Thyroid gland (tissue), 4 donors: ENCODE data around the gene CPT1A. TPM values are rescaled to one million over a fixed set of nuclear protein-coding genes. Genes with fewer than 3 reads are reported as not detected.

Source experiments
- DNase-seq, 2 donors: peaks; one replicate each; pipeline ENCODE4 v3.0.0-alpha.2; 2019
- H3K27ac ChIP-seq, 3 donors: fragments of 200-600 bp; sonication (generic); 1 replicate in 2 of 3; 2 replicates in 1 of 3; pipeline ENCODE4 v1.5.1; 2016 to 2019; ENCODE audit warnings: mild to moderate bottlenecking in 1 of 3, moderate library complexity in 1 of 3
- H3K27me3 ChIP-seq: fragments of 200-600 bp; sonication (generic); one replicate; pipeline ENCODE4 v1.5.1; 2019
- H3K36me3 ChIP-seq, 2 donors: fragments of 200-600 bp; sonication (generic); one replicate each; pipeline ENCODE4 v1.5.1; 2016 to 2019
- H3K4me1 ChIP-seq, 2 donors: fragments of 200-600 bp; sonication (generic); one replicate each; pipeline ENCODE4 v1.5.1; 2017 to 2019
- H3K4me3 ChIP-seq, 3 donors: fragments of 200-600 bp; sonication (generic); replicated peaks in 1 of 3; 1 replicate in 2 of 3; 2 replicates in 1 of 3; pipeline ENCODE4 v1.5.1; 2016; ENCODE audit warnings: mild to moderate bottlenecking in 1 of 3
- H3K9me3 ChIP-seq: fragments of 200-600 bp; sonication (generic); one replicate; pipeline ENCODE4 v1.5.1; 2017
- POLR2A ChIP-seq, 2 donors: fragments of 450-650 bp; IDR thresholded peaks; one replicate each; pipeline ENCODE4 v1.6.1; 2017; ENCODE audit warnings: antibody characterized with exemption in 2 of 2, mild to moderate bottlenecking in 2 of 2, moderate library complexity in 1 of 2
- WGBS, 2 donors: methylation state at CpG; one replicate each; pipeline ENCODE4 v1.1.5; 2017; 5-methylcytosine and 5-hydroxymethylcytosine counted together
- intact Hi-C: fragments of 100-400 bp; cut with DNase I; formaldehyde crosslinking; loops from one replicate; pipeline ENCODE4 v1.15.1; 2023
- total RNA-seq, 4 donors: library from RNA; depleted of rRNA; stranded (reverse); fragments of >200 nt; gene quantifications; one replicate each; pipeline ENCODE4 v1.2.3, GENCODE V29; 2016
- TF ChIP-seq, protein P1 (sequence below), 6 experiments: fragments of 200-600 bp in 3 of 6; fragments of 450-650 bp in 3 of 6; sonication (generic) in 3 of 6; IDR thresholded peaks; one replicate each; pipeline ENCODE4 v1.5.1; 2016 to 2019; ENCODE audit warnings: antibody characterized with exemption in 6 of 6, mild to moderate bottlenecking in 2 of 6, inconsistent platforms in 1 of 6, moderate library complexity in 1 of 6

The CPT1A gene
- total RNA-seq, 4 donors from 2014 or later: 29.9 to 58.0 (median 43.8) TPM

DNA sequence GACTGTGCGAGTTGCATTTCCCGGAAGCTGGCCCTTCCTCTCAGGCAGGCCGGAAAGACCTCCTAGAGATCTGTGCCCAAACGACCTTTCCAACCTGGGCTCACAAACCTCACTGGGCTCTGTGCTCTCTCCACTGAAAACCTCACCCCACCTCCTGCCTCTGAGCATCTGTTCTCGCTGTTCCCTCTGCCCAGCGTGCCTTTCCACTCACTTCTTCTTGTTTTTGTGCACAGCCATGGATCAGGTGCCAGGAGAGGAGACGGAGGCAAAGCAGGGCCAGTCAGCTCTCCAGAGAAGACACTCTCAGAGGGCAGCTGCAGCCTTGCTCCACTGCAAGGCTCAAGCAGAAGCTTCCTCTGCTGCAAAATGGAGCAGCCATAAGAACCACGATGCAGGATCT is 10.9 kb upstream of the CPT1A start:
- TF ChIP-seq POLR2A (IDR thresholded peaks at IDR 0.05): no peak
- TF ChIP-seq, protein P1, sequence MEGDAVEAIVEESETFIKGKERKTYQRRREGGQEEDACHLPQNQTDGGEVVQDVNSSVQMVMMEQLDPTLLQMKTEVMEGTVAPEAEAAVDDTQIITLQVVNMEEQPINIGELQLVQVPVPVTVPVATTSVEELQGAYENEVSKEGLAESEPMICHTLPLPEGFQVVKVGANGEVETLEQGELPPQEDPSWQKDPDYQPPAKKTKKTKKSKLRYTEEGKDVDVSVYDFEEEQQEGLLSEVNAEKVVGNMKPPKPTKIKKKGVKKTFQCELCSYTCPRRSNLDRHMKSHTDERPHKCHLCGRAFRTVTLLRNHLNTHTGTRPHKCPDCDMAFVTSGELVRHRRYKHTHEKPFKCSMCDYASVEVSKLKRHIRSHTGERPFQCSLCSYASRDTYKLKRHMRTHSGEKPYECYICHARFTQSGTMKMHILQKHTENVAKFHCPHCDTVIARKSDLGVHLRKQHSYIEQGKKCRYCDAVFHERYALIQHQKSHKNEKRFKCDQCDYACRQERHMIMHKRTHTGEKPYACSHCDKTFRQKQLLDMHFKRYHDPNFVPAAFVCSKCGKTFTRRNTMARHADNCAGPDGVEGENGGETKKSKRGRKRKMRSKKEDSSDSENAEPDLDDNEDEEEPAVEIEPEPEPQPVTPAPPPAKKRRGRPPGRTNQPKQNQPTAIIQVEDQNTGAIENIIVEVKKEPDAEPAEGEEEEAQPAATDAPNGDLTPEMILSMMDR (IDR thresholded peaks at IDR 0.05): no peak
- no peak for DNase-seq
- no peaks in the 10 kb centered on the region for H3K27me3 ChIP-seq
- H3K9me3 ChIP-seq: no peaks in the 10 kb centered on the region
- H3K4me3 ChIP-seq: no peak overlapping the region
- intact Hi-C loops: no loop called here
- WGBS, 2 donors: 75 to 83% methylated on average over 8 of the region's 8 CpGs
- peaks cover 9 to 14% of the 10 kb centered on the region in 2 donors for H3K4me1 ChIP-seq
- H3K36me3 ChIP-seq: no peaks in the 10 kb centered on the region
- no peak overlapping the region for H3K27ac ChIP-seq

DNA sequence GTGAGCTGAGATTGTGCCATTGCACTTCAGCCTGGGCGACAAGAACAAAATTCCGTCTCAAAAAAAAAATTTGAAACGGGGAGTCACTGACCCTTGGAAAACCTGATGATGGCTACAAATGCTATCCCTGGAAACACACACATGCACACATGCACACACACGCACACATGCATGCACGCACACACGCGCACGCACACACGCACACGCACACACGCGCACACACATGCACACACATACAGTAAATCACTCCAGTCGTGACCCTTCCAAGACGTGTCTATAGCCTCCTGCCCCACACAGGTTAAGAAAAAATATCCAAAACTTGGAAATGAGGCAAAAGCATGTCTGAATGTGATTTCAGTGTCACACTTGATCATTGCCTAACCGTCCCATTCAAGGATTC is 6.7 kb upstream of the CPT1A start:
- H3K27me3 ChIP-seq: no peaks in the 10 kb centered on the region
- WGBS, 2 donors: 83 to 85% methylated on average over 15 of the region's 15 CpGs
- H3K27ac ChIP-seq: no peak overlapping the region
- H3K9me3 ChIP-seq: no peaks in the 10 kb centered on the region
- no peak overlapping the region for H3K4me3 ChIP-seq
- peaks cover 3 to 10% of the 10 kb centered on the region in 2 donors for H3K4me1 ChIP-seq
- no peak for DNase-seq
- intact Hi-C loops: no loop called here
- TF ChIP-seq, protein P1 (IDR thresholded peaks at IDR 0.05): no peak
- TF ChIP-seq POLR2A (IDR thresholded peaks at IDR 0.05): no peak
- no peaks in the 10 kb centered on the region for H3K36me3 ChIP-seq

DNA sequence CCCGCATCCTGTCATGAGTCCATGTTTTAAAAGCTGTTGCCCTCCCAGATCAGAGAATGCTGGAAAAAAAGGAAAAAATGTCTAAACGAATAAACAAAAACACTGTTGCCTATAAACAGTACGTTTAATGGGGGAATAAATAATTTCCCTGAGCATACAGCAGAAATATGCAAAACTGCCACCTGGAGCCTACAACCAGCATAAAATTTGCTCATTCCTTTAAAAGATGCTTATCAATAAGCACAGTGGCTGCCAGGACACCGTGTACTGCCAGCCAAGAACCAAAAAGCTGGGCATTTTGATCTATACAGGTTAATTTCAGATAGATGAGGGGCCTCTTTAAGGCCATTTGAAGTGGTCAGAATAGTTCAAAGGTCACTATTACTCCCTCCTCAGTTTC is 5.7 kb upstream of the CPT1A start:
- WGBS, 2 donors: 70 to 72% methylated on average over 4 of the region's 4 CpGs
- Histone ChIP-seq H3K27ac (no peak overlapping the region), H3K27me3 (no peaks in the 10 kb centered on the region), H3K36me3 (no peaks in the 10 kb centered on the region), H3K4me1 (peaks cover 8 to 20% of the 10 kb centered on the region in 2 donors), H3K4me3 (no peak overlapping the region), H3K9me3 (no peaks in the 10 kb centered on the region)
- intact Hi-C loops: no loop called here
- DNase-seq: no peak
- TF ChIP-seq, protein P1 (IDR thresholded peaks at IDR 0.05): no peak
- TF ChIP-seq POLR2A (IDR thresholded peaks at IDR 0.05): no peak

DNA sequence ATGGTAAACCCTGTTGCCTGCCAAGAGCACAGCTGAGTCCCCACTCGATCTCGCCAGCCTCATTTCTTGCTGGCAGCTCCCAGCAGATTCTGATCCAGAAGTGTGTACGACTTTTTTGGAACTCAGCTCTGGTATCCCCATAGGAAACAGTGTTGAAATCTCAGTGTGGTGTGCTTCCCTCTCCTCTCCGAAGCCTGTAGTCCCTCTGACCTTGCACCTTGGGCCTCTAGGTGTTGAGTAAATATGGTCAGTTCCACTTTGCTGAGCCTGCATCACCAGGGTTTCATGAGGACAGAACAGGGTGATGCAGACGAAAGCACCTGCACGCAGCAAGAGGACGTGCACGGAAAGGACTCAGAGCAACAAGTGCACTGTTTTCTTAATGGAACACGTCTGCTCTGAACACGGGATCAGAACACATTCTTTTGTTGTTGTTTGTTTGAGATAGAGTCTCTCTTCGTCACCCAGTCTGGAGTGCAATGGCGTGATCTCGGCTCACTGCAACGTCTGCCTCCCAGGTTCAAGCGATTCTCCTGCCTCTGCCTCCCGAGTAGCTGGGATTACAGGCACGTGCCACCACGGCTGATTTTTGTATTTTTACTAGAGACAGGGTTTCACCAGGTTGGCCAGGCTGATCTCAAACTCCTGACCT is 3.8 kb upstream of the CPT1A start:
- peaks cover 14 to 31% of the 10 kb centered on the region in 2 donors for H3K4me1 ChIP-seq
- intact Hi-C loops: no loop called here
- no peak for DNase-seq
- H3K36me3 ChIP-seq: no peaks in the 10 kb centered on the region
- no peaks in the 10 kb centered on the region for H3K9me3 ChIP-seq
- no peak overlapping the region for H3K27ac ChIP-seq
- whole genome bisulfite sequencing, 2 donors: 77 to 80% methylated on average over 18 of the region's 18 CpGs
- H3K4me3 ChIP-seq: no peak overlapping the region
- H3K27me3 ChIP-seq: no peaks in the 10 kb centered on the region
- TF ChIP-seq, protein P1 (IDR thresholded peaks at IDR 0.05): no peak
- no peak for TF ChIP-seq POLR2A (IDR thresholded peaks at IDR 0.05)

DNA sequence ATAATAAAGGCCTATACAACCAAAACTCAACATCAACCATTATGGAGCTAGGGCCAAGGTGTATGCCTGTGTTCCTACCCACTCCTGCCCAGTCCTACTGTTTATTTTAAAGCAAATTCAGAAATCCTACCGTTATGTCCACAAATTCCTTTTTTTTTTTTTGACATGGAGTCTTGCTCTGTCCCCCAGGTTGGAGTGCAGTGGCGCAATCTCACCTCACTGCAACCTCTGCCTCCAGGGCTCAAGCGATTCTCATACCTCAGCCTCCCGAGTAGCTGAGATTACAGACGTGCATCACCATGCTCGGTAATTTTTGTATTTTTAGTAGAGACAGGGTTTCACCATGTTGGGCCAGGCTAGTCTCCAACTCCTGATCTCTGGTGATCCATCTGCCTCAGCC is 3.1 kb upstream of the CPT1A start:
- no peak for DNase-seq
- H3K27me3 ChIP-seq: no peaks in the 10 kb centered on the region
- H3K4me1 ChIP-seq: peaks cover 21 to 37% of the 10 kb centered on the region in 2 donors
- H3K27ac ChIP-seq: no peak overlapping the region
- intact Hi-C loops: no loop called here
- H3K9me3 ChIP-seq: no peaks in the 10 kb centered on the region
- 82 to 89% methylated on average over 6 of the region's 6 CpGs for WGBS, 2 donors
- TF ChIP-seq POLR2A (IDR thresholded peaks at IDR 0.05): no peak
- TF ChIP-seq, protein P1 (IDR thresholded peaks at IDR 0.05): no peak
- H3K4me3 ChIP-seq: no peak overlapping the region
- no peaks in the 10 kb centered on the region for H3K36me3 ChIP-seq
